HG03575 (cell line): ENCODE measurements around the gene OR2T12.
"Not testable (repeated sequence)": the region's sequence is repeated elsewhere in the genome, so short reads cannot be mapped to it uniquely, and the experiment has no call there.

Experiments
- ATAC-seq: cut with Tn5 transposase; IDR thresholded peaks from one replicate; pipeline ENCODE4 v1.9.1; 2021; ENCODE audit not compliant: unreplicated experiment, insufficient number of reproducible peaks, low FRiP score; ENCODE audit errors: extremely low read depth

The OR2T12 gene

GRCh38 chr1:248303324-248303723 is at the start of gene OR2T12:
OR2T12 (minus strand) TSS chr1:248303424; CDS start chr1:248295578, 7,846 bp downstream.
- no peak for ATAC-seq

- ATAC-seq: no peak
Observed at GRCh38 chr1:248348475-248348874, 45.3 kb upstream of the OR2T12 start, which contains the start of gene OR14C36. OR14C36 (plus strand) TSS chr1:248348775; CDS start chr1:248348775, 0 bp downstream.

GRCh38 chr1:248343451-248343850 is 40.2 kb upstream of the OR2T12 start:
- no peak for ATAC-seq

- no peak for ATAC-seq
Observed at GRCh38 chr1:248324468-248324867, 21.2 kb upstream of the OR2T12 start, which contains the start of gene OR2M7. OR2M7 (minus strand) TSS chr1:248324568; CDS start chr1:248324568, 0 bp downstream.

- ATAC-seq: no peak
Observed at GRCh38 chr1:248316796-248317195, 13.6 kb upstream of the OR2T12 start.

- ATAC-seq: not testable (repeated sequence)
Observed at GRCh38 chr1:248306740-248307139, 3.5 kb upstream of the OR2T12 start.

GRCh38 chr1:248306103-248306502 is 2.9 kb upstream of the OR2T12 start:
- no peak for ATAC-seq

GRCh38 chr1:248305672-248306071 is 2.4 kb upstream of the OR2T12 start:
- ATAC-seq: not testable (repeated sequence)

GRCh38 chr1:248288391-248288790 is 14.8 kb downstream of the OR2T12 start:
- no peak for ATAC-seq

GRCh38 chr1:248277876-248278275 is 25.3 kb downstream of the OR2T12 start, which contains the start of gene OR2T33:
OR2T33 (minus strand) TSS chr1:248277976; CDS start chr1:248273814, 4,162 bp downstream.
- no peak for ATAC-seq

- ATAC-seq: not testable (repeated sequence)
Observed at GRCh38 chr1:248273225-248273624, 30.0 kb downstream of the OR2T12 start.

- ATAC-seq: no peak
Observed at GRCh38 chr1:248268178-248268577, 35.0 kb downstream of the OR2T12 start.

GRCh38 chr1:248259309-248259708 is 43.9 kb downstream of the OR2T12 start:
- not testable (repeated sequence) for ATAC-seq

GRCh38 chr1:248243204-248243603 is 60.0 kb downstream of the OR2T12 start:
- ATAC-seq: no peak
